Umbilical cord (tissue), 2 donors: Measurements from ENCODE around the gene APC. TPM values are rescaled to one million over a fixed set of nuclear protein-coding genes. Genes with fewer than 3 reads are reported as not detected.

ENCODE experiments used
- DNase-seq: peaks from one replicate; pipeline ENCODE4 v3.0.0-alpha.2; 2015; ENCODE audit warnings: low spot score
- total RNA-seq: library from RNA; depleted of rRNA; stranded (reverse); fragments of >200 nt; gene quantifications from one replicate; pipeline ENCODE4 v1.2.3, GENCODE V29; 2014; ENCODE audit warnings: low replicate concordance; ENCODE audit not compliant: insufficient read depth

APC gene
- total RNA-seq = 41.9 TPM

GRCh38 chr5:112737463-112738190, at the start of gene APC:
APC (plus strand) TSS chr5:112737885; CDS start chr5:112754891, 17,006 bp downstream.
- peak; percentile 92 for DNase-seq

GRCh38 chr5:112689155-112689909, 48.4 kb upstream of the APC start:
- DNase-seq = peak; percentile 32

DNA sequence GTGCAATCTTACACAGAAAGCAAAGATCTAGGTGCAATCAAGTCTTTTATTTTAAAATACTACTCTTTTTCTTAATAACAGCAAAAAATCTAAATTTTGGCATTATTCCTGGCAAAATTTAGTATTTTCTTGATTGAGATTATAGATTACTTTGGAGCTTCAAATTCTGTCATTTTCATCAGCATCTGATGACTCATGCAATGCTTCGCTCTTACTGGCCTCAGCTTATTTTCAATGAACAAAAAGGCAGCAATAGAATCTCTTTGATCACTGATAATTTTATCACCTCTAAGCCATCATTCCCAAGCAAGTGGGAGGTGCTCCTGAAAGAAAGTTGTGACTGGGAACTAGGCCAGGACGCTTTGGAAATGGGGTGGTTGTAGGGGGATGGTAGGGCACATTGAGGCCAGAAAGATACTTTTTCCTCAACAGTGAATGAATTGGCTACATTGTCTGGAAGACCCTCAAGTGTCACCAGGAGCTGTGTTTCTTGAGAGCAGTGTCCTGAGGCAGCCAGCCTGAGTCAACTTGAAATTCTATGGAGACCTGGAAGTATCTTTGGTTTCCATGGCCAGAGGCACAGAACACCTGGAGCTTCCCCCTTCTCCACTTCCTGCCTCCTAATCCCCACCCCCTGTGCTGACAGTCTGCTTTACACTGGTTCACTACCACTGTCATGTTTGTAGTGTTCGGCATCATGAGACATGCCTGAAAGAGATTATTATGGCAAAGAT, 46.9 kb upstream of the APC start:
- no peak for DNase-seq

- DNase-seq = no peak
These were observed 46.4 kb upstream of the APC start for GRCh38 chr5:112691339-112691680.

GRCh38 chr5:112691758-112692157, 45.9 kb upstream of the APC start:
- DNase-seq = no peak

GRCh38 chr5:112692472-112692871, 45.2 kb upstream of the APC start:
- DNase-seq = no peak

DNA sequence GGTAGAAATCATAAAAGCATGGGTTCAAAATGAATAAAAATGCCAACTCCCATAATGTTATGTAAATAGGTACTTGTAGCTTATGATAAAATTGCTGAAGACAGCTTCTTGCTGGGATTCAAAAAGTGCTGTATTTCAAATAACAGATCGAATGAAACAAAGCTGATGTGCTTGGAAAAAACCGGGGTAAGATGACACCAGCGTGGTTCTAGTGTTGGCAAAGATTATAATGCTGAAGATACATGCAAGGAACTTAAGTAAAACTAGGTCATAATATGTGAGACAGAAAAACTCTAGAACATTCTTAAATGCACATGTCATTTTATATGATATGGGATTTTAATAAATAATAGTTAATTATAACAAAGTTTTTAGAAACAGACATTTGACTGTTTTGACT, 44.4 kb upstream of the APC start:
- no peak for DNase-seq

DNA sequence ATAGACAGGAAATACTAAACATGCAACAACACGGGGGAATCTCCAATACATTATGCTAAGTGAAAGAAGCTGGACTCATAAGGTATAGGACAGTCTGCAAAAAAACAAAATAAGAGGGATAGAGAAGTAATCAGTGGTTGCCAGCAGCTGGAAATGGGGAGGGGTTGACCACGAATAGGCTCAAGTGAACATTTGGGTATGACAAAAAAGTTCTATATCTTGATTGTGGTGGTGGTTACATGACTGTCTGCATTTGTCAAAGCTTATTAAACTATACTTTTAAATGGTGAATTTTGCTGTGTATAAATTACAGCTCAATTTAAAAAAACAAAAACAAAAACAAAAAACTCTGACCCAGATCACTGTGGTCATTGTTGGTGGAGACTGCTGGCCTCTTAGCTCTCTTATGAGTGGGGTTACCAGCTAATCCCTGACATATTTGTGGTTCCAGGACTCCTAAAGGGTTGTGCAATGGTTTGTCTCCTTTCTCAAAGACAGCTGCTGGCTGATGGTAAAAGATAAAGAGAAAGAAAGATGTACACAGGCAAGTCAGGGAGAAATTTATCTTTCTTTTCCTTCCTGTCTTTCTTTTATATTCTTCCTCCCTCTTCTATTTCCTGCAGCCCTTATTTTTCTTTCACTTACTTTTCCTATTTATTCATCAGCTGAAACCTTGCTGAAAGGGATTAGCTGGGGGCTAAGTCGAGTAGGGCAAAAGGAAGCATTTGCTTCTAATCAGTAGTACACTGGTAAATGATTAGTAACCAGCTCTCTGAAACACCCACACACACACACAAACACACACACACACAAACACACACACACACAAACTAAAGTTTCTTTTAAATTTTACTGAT, 42.6 kb upstream of the APC start:
- DNase-seq = peak; percentile 76

- no peak for DNase-seq
These were observed 40.9 kb upstream of the APC start for GRCh38 chr5:112696786-112697185.

- DNase-seq = no peak
These were observed 40.4 kb upstream of the APC start for GRCh38 chr5:112697322-112697721.

DNA sequence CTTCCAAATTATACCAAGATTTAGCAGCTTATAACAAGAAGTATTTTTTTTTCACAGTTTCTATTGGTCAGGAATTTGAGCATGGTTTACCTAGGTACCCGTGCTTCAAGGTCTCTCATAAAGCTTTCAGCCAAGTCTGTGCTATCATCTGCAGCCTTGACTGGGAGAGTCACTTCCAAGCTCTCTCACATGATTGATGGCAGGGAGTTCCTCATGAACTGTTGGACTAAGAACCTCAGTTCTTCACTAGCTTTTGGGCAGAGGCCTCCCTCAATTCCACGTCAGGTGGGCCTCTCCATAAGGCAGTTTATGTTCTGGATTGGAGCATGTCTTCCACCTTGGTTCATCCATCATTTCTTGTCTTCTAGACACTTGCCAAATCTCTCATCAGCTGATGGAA, 39.9 kb upstream of the APC start:
- no peak for DNase-seq

DNA sequence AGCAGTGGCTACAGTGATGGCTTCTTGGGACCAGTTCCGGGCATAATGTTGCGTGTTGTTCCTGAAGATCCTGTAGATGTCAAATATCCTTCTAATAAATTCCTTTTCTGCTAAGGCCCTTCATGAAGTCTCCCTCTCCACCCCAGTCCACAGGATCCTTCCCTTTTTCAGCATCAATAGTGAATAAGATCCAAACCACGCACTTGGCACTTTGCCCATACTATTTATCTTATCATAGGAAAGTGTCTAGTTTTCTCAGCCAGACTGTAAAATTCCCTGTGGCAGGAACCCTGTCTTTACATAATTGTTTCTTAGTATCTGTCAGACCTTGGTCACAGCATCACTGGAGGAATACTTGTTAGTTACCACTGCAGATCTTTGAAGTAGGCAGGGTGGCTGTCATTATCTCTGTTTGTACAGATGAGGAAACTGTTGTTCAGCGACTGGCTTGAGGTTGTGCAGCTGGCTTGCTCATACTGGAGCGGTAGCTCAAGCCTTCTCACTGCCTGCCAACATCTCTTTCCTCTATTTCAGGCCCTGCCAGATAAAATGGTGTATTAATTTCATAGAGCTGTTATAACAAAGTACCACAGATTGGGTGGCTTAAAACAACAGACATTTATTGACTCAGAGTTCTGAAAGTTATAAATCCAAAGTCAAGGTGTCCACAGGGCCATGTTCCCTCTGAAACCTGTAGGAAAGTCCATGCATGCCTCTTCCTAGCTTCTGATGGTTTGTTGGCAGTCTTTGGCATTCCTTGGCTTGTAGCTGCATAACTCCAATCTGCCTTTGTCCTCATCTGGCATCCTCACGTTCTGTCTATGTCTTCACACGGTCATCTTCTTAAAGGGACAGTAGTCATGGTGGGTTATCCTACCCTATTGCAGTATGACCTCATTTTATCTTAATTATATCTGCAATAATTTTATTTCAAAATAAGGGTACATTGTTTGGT, 33.5 kb upstream of the APC start:
- DNase-seq = peak; percentile 48

GRCh38 chr5:112706446-112707016, 31.2 kb upstream of the APC start:
- DNase-seq = no peak

GRCh38 chr5:112707187-112708102, 30.2 kb upstream of the APC start:
- DNase-seq = peak; percentile 99

DNA sequence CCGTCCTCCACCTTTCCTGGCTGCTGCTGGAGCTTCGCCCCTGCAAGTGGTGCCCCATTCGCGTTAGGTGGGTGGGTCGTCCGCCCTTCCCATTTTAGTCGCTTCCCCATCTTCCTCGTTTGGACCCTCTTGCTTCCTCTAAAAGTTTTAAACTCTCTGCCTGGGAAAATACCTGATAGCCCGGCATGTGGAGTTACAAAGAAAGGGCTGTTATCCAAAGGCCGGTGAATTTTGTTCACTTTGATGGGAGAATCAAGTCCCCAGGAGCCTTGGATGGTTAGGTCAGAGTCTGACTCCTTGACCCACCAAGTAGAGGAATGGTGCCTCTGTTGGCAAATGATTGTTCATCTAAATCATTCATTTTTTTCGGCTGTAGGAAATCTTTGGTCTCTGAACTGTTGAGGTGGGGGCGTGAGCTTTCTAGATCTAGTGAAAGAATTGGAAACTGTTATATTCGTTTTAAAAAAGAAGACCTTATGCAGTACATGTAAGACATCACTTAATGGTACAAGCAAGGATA, 29.5 kb upstream of the APC start:
- no peak for DNase-seq

DNA sequence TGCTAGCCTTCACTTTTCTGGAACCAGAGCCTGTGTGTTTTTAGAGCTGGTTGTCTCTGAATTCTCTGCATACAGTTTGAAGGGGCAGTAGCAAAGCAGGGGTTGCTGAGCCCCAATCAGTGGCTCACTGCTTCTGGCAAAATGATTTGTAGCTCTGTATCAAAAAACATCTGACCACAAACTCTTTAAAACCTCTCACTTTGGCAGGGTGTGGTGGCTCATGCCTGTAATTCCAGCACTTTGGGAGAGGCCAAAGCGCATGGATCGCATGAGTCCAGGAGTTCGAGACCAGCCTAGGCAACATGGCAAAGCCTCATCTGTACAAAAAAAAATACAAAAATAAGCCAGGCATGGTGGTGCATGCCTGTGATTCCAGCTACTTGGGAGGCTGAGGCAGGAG, 28.3 kb upstream of the APC start:
- no peak for DNase-seq

- no peak for DNase-seq
These were observed 26.8 kb upstream of the APC start for GRCh38 chr5:112710896-112711295.

DNA sequence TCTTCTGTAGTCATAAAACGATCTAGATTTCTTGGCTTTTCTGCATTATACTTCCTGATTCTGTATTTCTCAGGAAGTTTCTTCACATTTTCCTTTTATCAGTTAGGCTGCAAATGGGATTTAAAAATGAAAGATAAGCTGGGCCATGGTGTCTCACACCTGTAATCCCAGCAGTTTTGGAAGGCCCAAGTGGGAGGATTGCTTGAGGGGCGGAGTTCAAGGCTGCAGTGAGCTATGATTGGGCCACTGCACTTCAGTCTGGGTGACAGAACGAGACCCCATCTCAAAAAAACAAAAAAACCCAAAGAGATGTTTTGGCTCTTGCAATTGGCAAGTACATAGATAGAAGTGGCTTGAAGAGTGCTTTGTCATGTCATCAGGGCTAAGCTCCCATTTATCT, 26.2 kb upstream of the APC start:
- no peak for DNase-seq

DNA sequence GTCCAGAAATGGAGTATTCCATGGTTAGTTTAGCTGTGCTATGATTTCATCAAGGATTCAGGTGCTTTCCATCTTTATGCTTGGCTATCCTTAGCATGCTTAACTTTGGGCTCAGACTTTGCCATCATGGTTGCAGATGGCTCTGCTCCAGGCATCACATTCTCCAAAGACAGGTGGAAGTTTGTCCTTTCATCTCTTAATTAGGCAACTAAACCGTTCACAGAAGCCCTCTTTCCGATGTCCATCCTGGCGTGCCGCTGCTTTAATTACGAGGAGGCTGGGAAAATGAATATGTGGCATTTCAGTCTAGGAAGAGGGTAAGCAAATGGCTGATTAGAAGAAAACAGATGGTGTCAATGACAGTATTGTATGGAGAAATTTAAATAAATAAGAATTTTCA, 24.5 kb upstream of the APC start:
- DNase-seq = no peak
